ENCODE results near the gene TENT4B. TPM values are rescaled to one million over a fixed set of nuclear protein-coding genes. Genes with fewer than 3 reads are reported as not detected.
A peak's percentile ranks its signal among the peaks of the same experiment; 100 is the strongest.

The TENT4B gene
- total RNA-seq, 2 donors from 2014 or later: 16.3 to 31.5 TPM

GRCh38 chr16:50259334-50260205 is 106.5 kb downstream of the TENT4B start:
- Mint-ChIP-seq H3K36me3 (ENCODE audit: low read depth) (no peaks in the 10 kb centered on the region), H3K4me1 (peaks cover 11% of the 10 kb centered on the region), H3K4me3 (no peak overlapping the region), H3K27ac (no peak overlapping the region), H3K27me3 (no peaks in the 10 kb centered on the region), H3K9me3 (no peaks in the 10 kb centered on the region)
- ATAC-seq (replicated peaks): no peak

GRCh38 chr16:50260206-50261159 is 107.4 kb downstream of the TENT4B start:
- ATAC-seq (replicated peaks): no peak
- Mint-ChIP-seq H3K27me3 (no peaks in the 10 kb centered on the region), H3K4me3 (no peak overlapping the region), H3K9me3 (no peaks in the 10 kb centered on the region), H3K27ac (peak overlapping the region; percentile 74), H3K4me1 (peaks cover 19% of the 10 kb centered on the region), H3K36me3 (ENCODE audit: low read depth) (no peaks in the 10 kb centered on the region)

- H3K27ac Mint-ChIP-seq: no peak overlapping the region
- H3K27me3 Mint-ChIP-seq: no peaks in the 10 kb centered on the region
- no peak for ATAC-seq (replicated peaks)
- H3K36me3 Mint-ChIP-seq (ENCODE audit: low read depth): no peaks in the 10 kb centered on the region
- no peak overlapping the region for H3K4me3 Mint-ChIP-seq
- H3K9me3 Mint-ChIP-seq: no peaks in the 10 kb centered on the region
- H3K4me1 Mint-ChIP-seq: peaks cover 20% of the 10 kb centered on the region
Observed at GRCh38 chr16:50261160-50261706, 108.1 kb downstream of the TENT4B start.

- Mint-ChIP-seq H3K4me3 (no peak overlapping the region), H3K4me1 (peaks cover 20% of the 10 kb centered on the region), H3K27me3 (no peaks in the 10 kb centered on the region), H3K9me3 (no peaks in the 10 kb centered on the region), H3K27ac (no peak overlapping the region), H3K36me3 (ENCODE audit: low read depth) (peaks cover 5% of the 10 kb centered on the region)
- no peak for ATAC-seq (replicated peaks)
Observed at GRCh38 chr16:50261707-50262235, 108.7 kb downstream of the TENT4B start.

- Mint-ChIP-seq H3K36me3 (ENCODE audit: low read depth) (peaks cover 17% of the 10 kb centered on the region), H3K9me3 (no peaks in the 10 kb centered on the region), H3K27me3 (no peaks in the 10 kb centered on the region), H3K4me1 (peaks cover 21% of the 10 kb centered on the region), H3K27ac (peak overlapping the region; percentile 99), H3K4me3 (peak overlapping the region; percentile 96)
- ATAC-seq (replicated peaks): no peak
Observed at GRCh38 chr16:50263060-50263909, 110.2 kb downstream of the TENT4B start.

GRCh38 chr16:50263940-50264929 is 111.1 kb downstream of the TENT4B start:
- peak; percentile 69 for ATAC-seq (replicated peaks)
- peaks cover 27% of the 10 kb centered on the region for H3K4me1 Mint-ChIP-seq
- peaks cover 17% of the 10 kb centered on the region for H3K36me3 Mint-ChIP-seq (ENCODE audit: low read depth)

GRCh38 chr16:50265260-50265659 is 112.2 kb downstream of the TENT4B start:
- H3K36me3 Mint-ChIP-seq (ENCODE audit: low read depth): peaks cover 17% of the 10 kb centered on the region
- no peaks in the 10 kb centered on the region for H3K27me3 Mint-ChIP-seq
- H3K4me1 Mint-ChIP-seq: peaks cover 38% of the 10 kb centered on the region
- no peaks in the 10 kb centered on the region for H3K9me3 Mint-ChIP-seq
- H3K27ac Mint-ChIP-seq: peak overlapping the region; percentile 99
- no peak for ATAC-seq (replicated peaks)
- peak overlapping the region; percentile 96 for H3K4me3 Mint-ChIP-seq

More at GRCh38 chr16:50263940-50264929, 111.1 kb downstream of the TENT4B start:
- Mint-ChIP-seq H3K4me3 (peak overlapping the region; percentile 96), H3K27me3 (no peaks in the 10 kb centered on the region), H3K27ac (peak overlapping the region; percentile 99), H3K9me3 (no peaks in the 10 kb centered on the region)

- Mint-ChIP-seq H3K27me3 (no peaks in the 10 kb centered on the region), H3K27ac (peak overlapping the region; percentile 99), H3K4me3 (peak overlapping the region; percentile 96), H3K4me1 (peaks cover 42% of the 10 kb centered on the region), H3K36me3 (ENCODE audit: low read depth) (peaks cover 17% of the 10 kb centered on the region), H3K9me3 (no peaks in the 10 kb centered on the region)
- ATAC-seq (replicated peaks): no peak
Observed at GRCh38 chr16:50265716-50266336, 112.7 kb downstream of the TENT4B start.

GRCh38 chr16:50266337-50267091 is 113.4 kb downstream of the TENT4B start, which contains the start of gene ADCY7:
Gene ADCY7, plus strand, starts transcription at chr16:50266551. Its CDS starts 21,629 bp downstream, at chr16:50288180.
- Mint-ChIP-seq H3K27me3 (no peaks in the 10 kb centered on the region), H3K4me3 (peak within 1 kb of the TSS; percentile 96), H3K9me3 (no peaks in the 10 kb centered on the region), H3K27ac (peak within 1 kb of the TSS; percentile 99), H3K4me1 (peaks cover 42% of the 10 kb centered on the region), H3K36me3 (ENCODE audit: low read depth) (peaks cover 19% of the 10 kb centered on the region)
- peak; percentile 76 for ATAC-seq (replicated peaks)

GRCh38 chr16:50267151-50267631 is 114.1 kb downstream of the TENT4B start:
- Mint-ChIP-seq H3K27ac (peak overlapping the region; percentile 99), H3K36me3 (ENCODE audit: low read depth) (peaks cover 22% of the 10 kb centered on the region), H3K4me3 (peak overlapping the region; percentile 96), H3K4me1 (peaks cover 43% of the 10 kb centered on the region), H3K27me3 (no peaks in the 10 kb centered on the region), H3K9me3 (no peaks in the 10 kb centered on the region)
- ATAC-seq (replicated peaks): no peak

GRCh38 chr16:50267651-50268050 is 114.5 kb downstream of the TENT4B start:
- Mint-ChIP-seq H3K36me3 (ENCODE audit: low read depth) (peaks cover 22% of the 10 kb centered on the region), H3K27me3 (no peaks in the 10 kb centered on the region), H3K4me3 (peak overlapping the region; percentile 96), H3K4me1 (peaks cover 48% of the 10 kb centered on the region), H3K27ac (peak overlapping the region; percentile 99), H3K9me3 (no peaks in the 10 kb centered on the region)
- ATAC-seq (replicated peaks): no peak

All from activated T-helper 17 cell treated with anti-CD3 and anti-CD28 coated beads, Interleukin-2, amount 50 U/mL, for 72 hours (primary cell).